Inflammatory macrophage treated with lipopolysaccharide for 4 hours (primary cell): ENCODE data around the gene ZFP36.

ENCODE experiments used
- DNase-seq: peaks from one replicate; pipeline ENCODE4 v3.0.0-alpha.2; 2020

ZFP36 gene

GRCh38 chr19:39407410-39407659 lies 688 bp downstream of the ZFP36 start:
- DNase-seq, result peak; percentile 70

GRCh38 chr19:39407660-39408391 lies 1.2 kb downstream of the ZFP36 start:
- DNase-seq, result no peak

GRCh38 chr19:39408392-39409207 lies 2.0 kb downstream of the ZFP36 start:
- DNase-seq, result no peak

- DNase-seq, result peak; percentile 73
Observed at GRCh38 chr19:39409208-39410016, 2.8 kb downstream of the ZFP36 start.

GRCh38 chr19:39410017-39410830 lies 3.6 kb downstream of the ZFP36 start:
- peak; percentile 71 for DNase-seq

GRCh38 chr19:39410831-39411080 lies 4.1 kb downstream of the ZFP36 start:
- no peak for DNase-seq

- DNase-seq, result peak; percentile 25
Observed at GRCh38 chr19:39411081-39411831, 4.6 kb downstream of the ZFP36 start.

GRCh38 chr19:39411832-39412099 lies 5.1 kb downstream of the ZFP36 start:
- peak; percentile 92 for DNase-seq

- DNase-seq, result peak; percentile 100
Observed at GRCh38 chr19:39412100-39412866, 5.6 kb downstream of the ZFP36 start, which contains the start of gene PLEKHG2. Gene PLEKHG2 (plus strand): TSS chr19:39412669. CDS start chr19:39414087, 1,418 bp downstream.

- no peak for DNase-seq
Observed at GRCh38 chr19:39412867-39413271, 6.2 kb downstream of the ZFP36 start.

GRCh38 chr19:39413272-39413910 lies 6.7 kb downstream of the ZFP36 start:
- DNase-seq, result no peak

GRCh38 chr19:39413911-39414608 lies 7.4 kb downstream of the ZFP36 start:
- no peak for DNase-seq

- DNase-seq, result no peak
Observed at GRCh38 chr19:39415111-39416046, 8.7 kb downstream of the ZFP36 start.

- DNase-seq, result no peak
Observed at GRCh38 chr19:39416152-39417120, 9.8 kb downstream of the ZFP36 start.

- DNase-seq, result no peak
Observed at GRCh38 chr19:39417463-39418181, 11.0 kb downstream of the ZFP36 start.

- peak; percentile 24 for DNase-seq
Observed at GRCh38 chr19:39419003-39419402, 12.4 kb downstream of the ZFP36 start.

GRCh38 chr19:39420769-39421168 lies 14.1 kb downstream of the ZFP36 start:
- no peak for DNase-seq
